ENCODE results near the gene BABAM2.

BABAM2 gene

DNA sequence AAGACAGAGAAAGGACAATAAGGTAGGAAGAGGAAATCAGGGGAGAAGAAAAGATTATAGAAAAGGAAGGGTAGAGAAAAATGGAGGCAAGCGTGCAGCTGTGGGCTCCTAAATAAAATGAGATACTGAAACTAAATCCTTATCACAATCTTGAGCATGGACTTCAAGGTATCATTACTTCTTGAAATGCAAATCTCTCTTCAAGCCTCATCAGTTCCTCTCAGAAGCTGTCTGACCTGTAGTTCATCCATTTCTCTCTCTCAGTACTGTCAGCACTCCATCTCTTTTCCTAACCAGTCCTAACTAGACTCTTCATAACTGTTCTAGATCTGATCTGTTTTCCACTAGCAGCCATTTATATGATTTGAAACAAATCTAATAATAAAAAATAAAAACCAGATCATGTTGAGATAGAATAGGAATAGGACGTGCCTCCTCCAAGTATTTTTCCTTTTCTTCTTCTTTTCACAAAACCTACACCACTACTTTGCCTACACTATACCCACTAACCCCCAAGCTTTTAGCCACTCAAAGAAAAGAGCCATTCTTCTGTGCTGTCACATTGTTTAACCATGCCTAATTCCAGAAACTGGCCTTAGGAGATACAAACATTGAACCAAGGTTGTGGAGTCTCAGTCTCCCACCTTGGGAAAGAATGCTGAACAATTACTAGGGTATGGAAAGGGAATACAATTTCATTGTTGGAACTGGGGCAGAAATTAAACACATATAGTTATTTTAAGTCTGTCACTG lies 21.1 kb downstream of the BABAM2 start:
- DNase-seq (ENCODE audit: low read depth in 2 of 2), result no peak

DNA sequence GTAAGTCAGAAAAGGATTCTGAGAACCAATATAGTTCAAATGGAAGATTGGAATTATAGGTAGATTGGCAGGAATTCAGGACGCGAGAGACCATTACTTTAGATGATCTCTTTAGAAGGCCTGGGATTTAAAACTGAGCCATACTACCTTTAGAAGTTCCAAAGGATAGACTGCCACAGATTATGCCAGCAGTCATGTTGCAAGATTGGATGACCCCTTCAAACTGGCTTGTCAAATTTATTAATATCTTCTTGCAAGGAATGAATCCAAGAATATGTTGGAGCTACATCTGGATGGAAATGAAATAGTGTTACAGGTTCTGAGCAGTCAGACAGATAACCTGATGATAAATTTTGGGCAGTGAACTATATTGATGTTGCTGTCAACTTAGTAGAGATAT lies 22.0 kb downstream of the BABAM2 start:
- DNase-seq (ENCODE audit: low read depth in 2 of 2), result no peak

DNA sequence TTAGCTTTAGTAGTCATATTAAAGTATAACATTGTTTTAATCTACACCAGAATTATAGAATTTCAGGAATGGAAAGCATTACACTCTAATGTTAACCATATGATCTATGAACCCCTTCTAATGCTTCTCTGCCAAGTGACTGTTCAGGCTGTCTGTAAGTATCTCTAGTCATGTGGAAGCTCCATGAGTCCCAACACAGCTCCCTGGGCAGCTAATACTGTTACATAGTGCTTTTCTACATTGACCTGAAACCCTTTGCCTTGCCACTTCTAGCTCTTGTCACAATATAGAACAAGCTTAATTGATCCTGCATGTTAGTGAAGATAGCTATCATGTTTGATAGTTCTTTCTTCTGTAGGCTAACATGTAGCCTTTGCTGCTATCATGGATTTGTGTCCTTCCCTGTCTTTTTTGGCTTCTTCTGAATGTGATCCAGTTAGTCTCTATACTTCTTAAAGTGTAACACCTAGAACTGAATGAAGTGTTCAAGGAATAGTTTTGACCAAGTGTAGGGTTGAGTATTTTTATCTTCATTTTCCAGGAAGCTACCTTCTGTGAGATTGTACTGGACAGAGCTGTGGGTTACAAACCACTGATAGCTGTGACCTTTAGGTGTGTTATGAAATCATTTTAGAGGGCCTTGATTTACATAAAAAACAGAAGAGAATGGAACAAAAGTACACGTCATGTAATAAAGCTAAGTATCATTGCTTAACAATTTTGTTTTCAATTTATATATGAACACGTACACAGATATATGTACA lies 23.7 kb downstream of the BABAM2 start:
- peak; percentile 42 to 46 for DNase-seq (ENCODE audit: low read depth in 2 of 2)

DNA sequence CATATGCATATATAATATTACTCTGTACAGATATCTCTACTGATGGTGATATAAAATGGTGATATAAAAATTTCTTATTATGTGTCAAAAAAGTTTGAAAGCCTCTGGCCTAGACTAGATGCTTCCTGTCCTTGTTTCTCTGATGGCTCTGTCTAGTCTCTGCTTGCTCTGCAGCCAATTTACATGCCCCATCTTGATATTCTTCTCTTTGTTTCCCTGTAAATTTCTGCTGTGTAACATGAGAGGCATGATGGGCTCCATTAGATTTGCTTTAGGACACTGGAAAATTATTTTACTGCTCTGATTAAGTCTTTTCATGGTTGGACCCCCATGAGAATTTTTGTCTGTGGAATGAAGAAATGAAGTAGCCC lies 24.3 kb downstream of the BABAM2 start:
- DNase-seq (ENCODE audit: low read depth in 2 of 2), result no peak

DNA sequence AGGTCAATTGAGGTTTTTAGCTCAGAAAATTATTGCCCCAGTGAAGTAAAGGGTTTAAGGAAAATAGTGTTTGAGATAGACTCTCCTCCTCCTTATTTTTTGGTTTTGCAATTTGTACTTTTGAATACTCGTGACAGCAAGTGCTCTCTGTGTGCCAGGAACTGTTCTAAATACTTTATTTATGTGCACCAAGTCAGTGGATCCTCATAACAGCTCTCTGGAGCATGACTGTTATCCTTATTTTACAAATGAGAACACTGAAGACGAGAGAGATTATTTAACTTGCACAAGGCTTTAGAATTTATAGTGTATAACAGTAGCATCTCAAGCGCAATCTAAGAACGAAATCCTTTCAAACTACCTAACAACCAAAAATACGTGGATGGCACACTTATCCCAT lies 24.7 kb downstream of the BABAM2 start:
- DNase-seq (ENCODE audit: low read depth in 2 of 2), result no peak

DNA sequence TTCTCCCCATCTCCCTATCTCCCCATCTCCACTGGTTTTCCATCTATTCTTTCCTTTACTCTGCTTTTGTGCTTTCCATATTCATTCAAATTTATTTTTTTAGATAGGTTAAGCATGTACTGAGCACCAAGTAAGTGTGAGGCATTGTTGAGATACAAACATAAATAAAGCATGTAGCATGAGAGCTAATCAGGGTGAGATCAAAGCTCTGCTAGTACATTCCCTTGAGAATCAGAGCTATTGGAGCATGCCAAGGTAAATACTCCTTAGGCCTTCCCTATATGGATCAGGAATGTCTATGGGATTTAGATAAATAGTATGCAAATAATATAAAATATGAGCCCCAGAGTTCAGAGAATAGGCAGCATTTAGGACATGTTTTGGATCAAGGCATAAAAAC lies 25.3 kb downstream of the BABAM2 start:
- DNase-seq (ENCODE audit: low read depth in 2 of 2), result no peak

DNA sequence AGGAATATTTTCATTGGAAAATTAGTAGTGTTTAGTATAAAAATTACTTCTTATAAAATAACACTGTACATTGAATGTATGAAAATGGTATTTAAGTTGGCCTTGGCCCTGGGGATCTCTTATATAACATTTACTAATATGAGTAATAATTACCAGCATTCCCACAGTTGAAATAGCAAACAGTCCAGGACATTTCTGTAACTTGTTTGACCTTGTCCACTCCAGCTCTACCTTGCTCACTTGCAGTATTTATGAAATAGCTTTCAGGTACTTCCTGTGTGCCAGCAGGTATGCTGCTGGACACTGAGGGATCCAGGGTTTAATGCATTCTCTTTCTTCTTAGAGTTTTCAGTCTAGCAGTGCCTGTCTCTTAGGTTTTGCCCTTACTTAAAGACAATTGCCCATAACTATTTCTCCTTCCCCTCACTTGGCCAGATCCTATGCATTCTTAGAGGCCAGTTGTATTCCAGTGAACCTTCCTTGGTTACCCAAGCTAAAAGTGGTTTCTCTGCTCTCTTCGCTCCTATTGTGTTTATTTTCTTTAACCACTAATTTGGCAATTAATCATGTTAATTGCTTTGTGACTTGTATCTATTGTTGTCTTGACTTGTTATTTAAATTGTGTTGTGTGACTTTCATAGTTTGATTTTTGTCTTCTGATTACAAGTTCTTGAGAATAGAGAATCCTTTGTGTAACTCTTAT lies 25.9 kb downstream of the BABAM2 start:
- DNase-seq (ENCODE audit: low read depth in 2 of 2), result no peak

DNA sequence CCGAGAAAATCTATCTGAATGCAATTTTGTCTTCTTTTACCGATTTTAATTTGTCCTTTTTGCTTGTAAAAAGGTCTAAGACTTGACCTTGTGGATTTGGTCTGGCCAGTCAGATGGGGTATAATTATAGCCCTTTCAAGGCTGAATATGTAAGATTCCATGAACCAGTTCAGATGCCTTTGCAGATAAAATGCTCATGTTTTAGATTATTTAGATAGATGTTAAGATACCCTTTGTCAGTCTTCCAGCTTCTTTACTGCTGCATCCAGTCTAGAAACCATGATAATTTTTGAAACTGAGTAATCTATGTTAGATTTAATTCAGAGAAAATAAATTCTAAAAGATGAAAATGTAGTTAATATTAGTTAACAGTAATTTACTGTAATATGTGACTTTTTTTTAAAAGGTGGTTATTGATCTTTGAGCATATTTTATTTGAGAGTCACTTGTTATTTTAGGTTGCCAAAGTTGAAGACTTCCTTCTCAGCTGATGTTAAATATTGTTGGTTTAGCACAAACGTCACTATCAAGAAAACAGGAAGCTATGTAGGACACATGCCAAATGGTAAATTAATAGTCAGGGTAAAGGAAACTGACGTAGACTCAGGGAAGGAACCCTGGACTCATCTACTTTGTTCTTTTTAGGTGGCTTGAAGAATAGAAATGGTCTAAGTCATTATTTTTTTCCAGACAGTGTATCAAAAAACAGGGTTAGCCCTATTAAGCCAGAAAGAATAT lies 29.8 kb downstream of the BABAM2 start:
- DNase-seq (ENCODE audit: low read depth in 2 of 2), result no peak

DNA sequence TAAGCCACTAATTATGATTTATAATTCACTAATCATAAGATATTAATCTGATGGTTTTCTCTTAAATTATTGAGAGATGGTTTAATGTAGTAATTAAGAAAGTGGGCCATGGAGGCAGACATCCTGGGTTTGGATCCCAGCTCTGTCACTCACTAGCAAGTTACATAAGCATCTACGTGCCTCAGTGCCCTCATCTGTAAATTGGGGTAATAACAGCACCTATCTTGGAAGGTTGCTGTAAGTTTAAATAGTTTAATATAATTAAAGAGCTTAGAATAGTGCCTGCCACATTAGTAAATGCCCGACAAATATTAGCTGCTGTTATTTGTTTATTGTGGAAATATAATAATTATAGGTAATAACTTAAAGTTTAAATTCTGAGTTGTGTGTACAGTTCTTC lies 30.9 kb downstream of the BABAM2 start:
- DNase-seq (ENCODE audit: low read depth in 2 of 2), result no peak

DNA sequence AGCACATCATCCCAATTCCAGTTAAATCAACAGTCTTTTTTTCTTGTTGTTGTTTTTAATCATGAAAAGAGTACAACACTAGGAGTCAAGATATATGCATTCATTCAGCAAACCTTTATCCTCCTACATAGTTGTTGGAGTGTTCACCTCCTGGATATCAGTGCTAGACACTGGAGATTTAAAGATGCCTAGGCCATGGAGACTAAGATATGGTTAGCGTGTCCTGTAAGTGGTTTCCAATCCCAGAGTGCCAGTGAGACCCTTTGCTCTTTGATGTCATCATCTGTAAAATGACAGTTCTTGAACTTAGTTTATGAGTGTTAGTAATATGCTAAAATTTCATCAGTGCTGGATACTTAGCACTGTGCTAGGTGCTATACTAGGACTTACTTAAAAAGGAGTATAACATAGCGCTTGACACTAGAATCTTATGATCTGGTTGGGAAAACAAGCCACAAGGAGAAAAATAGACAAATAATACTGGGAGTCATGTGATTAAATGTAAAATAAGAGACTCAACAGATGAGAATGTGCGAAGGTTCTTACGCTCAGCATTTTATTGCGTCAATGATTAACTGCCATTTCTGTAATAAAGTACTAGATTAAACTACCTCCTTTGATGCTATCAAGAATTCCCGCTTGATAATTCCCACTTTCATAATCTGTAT lies 31.5 kb downstream of the BABAM2 start:
- DNase-seq (ENCODE audit: low read depth in 2 of 2), result no peak

DNA sequence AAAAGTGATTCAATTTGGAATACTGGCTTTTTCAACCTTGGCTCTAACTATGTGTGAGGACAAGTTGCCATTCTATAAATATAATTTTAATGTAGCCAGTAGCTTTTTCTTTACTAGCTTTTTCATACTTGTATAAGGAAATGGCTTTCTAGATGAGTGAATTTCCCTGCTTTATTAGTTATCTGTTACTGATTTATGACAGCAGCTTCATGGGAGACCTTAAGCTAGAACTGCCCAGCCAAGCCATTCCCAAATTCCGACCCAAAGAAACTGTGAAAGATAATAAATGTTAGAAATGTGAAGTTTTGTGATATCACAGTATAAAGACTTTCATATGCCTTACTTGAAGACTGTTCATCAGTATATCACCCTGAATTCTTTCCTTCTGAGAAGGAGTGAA lies 32.3 kb downstream of the BABAM2 start:
- no peak for DNase-seq (ENCODE audit: low read depth in 2 of 2)

DNA sequence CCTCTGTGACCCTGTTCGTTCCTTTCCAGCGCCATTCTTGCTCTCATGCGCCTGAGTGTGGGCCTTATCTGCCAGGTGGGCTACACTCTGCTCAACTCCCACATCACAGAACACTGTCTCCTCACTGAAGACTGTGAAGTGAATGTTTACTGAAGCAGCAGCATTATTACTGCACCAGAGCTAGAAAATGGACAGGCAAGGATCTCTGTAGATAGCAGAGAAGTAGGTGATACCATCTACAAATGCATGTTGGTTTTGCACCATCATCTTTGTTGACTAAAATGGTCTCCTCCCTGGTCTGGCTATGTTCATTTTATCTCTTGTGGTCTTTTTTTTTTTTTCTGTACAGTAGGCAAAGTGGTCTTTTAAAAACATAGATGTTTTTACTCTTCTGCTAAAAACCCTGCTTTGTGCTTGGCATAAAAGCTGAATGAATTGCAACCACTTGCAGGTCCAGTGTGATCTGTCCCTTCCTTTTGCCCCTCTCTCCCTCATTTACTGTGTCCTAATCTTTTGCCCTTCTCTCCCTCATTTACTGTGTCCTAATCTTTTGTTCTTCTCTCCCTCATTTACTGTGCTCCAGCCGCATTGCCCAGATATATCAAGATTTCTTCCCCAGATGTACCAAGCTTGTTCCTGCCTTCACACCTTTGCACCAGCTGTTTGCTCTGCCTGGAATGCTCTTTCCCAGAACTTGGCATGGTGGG lies 35.4 kb downstream of the BABAM2 start:
- no peak for DNase-seq (ENCODE audit: low read depth in 2 of 2)

DNA sequence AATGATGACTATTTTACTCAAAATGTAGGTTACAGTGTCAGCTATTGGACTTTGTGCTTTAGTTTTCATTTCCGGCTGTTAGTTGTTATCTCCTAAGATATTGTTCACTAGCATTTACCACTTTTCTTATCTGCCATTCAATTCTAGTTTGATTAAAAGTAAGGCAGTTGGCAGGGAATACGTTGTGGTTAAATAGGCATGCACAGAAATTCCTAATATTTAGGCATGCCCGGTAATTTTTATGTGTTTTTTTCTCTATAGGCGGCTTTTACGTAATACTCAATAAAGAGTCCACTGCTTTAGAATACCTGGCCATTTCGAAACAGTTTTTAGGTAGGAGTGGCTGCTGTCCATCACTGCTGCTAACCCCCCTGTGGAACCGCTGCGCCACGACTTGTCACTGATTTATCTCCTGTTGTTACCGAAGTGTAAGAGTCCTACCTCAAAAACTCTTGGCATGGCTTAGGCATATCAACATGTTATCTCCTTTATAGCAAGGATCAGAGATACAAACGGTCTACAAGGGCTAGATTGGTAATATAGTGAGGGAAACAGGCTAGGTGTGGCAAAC lies 39.5 kb downstream of the BABAM2 start:
- DNase-seq (ENCODE audit: low read depth in 2 of 2), result no peak

DNA sequence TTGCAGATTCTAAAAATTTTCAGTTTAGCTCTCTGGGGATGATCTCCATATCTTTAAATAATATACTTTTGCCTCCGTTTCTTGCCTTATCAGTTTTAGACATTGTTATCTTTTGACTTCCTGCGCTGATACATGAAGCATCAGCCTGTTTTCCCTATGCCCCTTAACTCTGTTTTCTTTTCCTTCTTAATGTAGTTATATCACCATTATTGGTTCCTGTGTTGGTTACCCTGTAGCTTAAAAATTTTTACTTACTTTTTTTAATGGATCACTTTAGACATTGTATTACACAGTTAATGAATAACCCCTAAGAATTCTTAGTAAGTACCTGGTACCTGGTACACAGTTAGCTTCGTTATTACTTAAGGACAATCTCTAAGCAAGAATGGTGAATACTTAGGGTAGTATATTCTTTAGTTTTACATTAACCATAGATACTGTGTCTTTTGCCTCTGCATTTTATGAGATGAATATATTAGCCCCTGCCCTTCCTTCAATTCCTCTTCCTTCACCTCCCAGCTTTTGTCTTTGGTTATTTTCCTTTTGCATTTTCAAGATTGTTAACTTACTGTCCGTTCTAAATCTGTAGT lies 40.9 kb downstream of the BABAM2 start:
- DNase-seq (ENCODE audit: low read depth in 2 of 2), result no peak

DNA sequence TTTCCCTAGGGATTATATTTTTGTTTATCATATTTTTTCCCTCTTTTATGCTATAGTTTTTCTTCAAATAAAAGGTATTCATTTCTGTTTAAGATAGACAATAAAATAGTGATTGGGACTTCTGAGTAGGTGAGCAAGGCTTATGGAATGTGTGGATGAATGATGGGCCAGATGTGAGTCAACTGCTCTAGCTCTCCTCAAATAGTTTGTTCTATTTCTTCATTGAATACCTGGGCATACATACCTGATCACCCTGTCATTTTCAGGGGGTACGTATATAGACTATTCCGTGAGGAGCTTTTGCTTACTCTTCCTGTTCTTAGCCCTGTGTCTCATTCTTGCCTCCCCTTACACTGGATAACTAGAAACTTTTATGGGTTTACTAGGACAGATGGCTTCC lies 41.9 kb downstream of the BABAM2 start:
- peak in 1 of 2 experiments; percentile 13 for DNase-seq (ENCODE audit: low read depth in 2 of 2)

DNA sequence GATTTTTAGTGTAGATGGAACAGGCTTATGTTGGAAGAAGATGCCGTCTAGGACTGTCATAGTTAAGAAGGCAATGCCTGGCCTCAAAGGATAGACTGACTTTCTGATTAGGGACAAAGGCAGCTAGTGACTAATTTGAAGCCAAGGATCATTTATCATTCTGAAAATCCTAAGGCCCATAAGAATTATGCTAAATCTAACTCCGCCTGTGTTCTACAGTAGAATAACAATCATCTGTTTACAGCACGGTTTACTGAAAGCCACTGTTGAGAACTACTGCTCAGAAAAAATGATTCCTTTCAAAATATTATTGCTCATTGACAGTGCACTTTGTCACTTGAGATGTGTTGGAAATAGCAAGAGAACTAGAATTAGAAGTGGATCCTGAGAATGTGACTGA lies 44.5 kb downstream of the BABAM2 start:
- DNase-seq (ENCODE audit: low read depth in 2 of 2), result no peak

DNA sequence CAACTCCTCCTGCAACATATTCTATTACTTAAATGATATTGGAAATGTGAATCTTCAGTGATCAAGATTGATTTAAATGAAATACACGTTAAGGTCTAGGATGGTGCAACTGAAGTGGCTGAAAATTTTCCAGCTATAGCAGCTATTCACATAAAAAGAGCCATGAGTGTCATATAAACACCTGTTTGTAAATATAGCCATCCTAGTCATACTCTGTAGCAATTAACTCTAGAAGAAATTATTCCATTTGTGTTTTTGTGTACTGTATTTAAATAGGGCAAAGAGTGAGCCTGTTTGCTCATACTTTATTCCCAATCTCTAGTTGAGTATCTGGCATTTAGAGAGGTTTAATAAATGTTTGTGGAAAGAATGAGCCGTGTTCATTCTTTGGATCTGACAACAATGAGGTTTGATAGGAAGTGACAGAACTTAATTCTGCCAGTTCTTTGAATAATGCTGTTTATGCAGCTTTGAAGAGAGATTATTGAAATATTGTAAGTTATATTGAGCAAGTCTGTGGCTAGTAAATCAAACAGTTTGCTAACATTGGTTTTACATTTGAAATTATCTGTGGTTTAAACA lies 49.7 kb downstream of the BABAM2 start:
- no peak for DNase-seq (ENCODE audit: low read depth in 2 of 2)

DNA sequence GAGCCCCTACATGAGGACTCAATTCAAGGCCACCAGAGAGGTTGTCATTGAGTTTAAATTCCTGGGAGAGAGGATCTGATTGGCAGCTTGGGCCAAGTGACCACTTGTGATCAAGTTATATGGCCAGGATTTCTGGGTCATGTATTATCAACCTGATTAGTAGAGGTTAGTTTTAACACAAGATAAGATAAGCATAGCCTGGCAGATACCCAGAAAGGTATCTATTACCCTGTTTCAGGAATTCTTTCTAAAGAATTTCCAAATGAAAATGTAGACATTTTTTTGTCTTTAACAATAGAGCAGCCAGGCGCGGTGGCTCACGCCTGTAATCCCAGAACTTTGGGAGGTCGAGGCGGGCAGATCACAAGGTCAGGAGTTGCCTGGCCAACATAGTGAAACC lies 50.5 kb downstream of the BABAM2 start:
- DNase-seq (ENCODE audit: low read depth in 2 of 2), result no peak

DNA sequence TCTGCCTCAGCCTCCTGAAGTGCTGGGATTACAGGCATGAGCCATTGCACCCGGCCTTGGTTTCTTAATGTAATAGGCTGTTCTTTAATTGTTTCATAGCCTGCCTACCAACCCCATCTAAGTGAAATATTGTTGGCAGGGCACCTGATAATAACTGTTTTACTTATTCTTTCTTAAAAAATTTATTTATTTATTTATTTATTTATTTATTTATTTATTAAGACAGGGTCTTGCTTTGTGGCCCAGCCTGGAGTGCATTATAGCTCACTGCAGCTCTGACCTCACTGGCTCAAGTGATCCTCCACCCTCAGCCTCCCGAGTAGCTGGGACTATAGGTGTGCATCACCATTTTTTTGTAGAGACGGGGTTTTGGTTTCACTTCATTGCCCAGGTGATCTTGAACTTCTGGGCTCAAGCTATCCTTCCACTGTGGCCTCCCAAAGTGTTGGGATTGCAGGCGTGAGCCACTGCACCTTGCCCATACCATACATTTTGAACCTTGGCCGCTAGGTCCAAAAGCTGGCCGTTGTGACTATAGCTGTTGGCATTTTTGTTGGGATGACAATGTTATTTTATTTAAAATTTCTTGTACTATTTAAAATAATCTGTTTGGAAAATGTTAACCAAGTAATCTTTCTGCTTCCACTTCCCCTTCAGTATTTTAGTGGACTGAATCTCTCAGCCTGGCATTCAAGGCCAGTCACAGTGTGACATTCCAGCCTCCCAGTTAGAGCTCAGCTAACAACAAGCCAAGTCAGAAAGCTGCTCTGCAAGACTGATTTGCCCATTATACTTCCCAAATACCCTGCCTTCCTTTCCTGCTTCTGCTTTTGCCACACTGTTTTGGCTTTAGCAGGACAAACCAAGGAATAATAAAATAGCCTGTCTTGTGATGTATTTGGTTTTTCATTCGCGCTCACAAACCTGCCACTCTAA lies 52.4 kb downstream of the BABAM2 start:
- no peak for DNase-seq (ENCODE audit: low read depth in 2 of 2)
